GM23338 (cell line): ENCODE measurements around the gene RGS6. TPM values are rescaled to one million over a fixed set of nuclear protein-coding genes. Genes with fewer than 3 reads are reported as not detected.

Experiments used
- ATAC-seq: fragments of 200-7000 bp; cut with Tn5 transposase; 3 replicates; pipeline ENCODE4 v1.9.1; 2020
- DNase-seq: peaks from one replicate; pipeline ENCODE4 v3.0.0-alpha.2; 2015; ENCODE audit warnings: low spot score
- H2AFZ ChIP-seq: fragments of 200-600 bp; sonication (generic); 2 replicates; pipeline ENCODE4 v1.8.0; 2016; ENCODE audit warnings: antibody characterized with exemption, mild to moderate bottlenecking, moderate library complexity
- H3F3A ChIP-seq: fragments of 200-600 bp; sonication (generic); replicated peaks from 2 replicates; pipeline ENCODE4 v1.8.0; 2017; ENCODE audit warnings: antibody characterized with exemption, mixed run types, low read depth
- H3K27ac ChIP-seq: fragments of 200-600 bp; sonication (generic); 2 replicates; pipeline ENCODE4 v1.6.1; 2016; ENCODE audit warnings: low read depth
- H3K27me3 ChIP-seq: fragments of 200-600 bp; sonication (generic); 2 replicates; pipeline ENCODE4 v1.8.0; 2016; ENCODE audit warnings: mild to moderate bottlenecking, mixed run types, moderate library complexity; ENCODE audit not compliant: insufficient read depth
- H3K36me3 ChIP-seq: fragments of 200-600 bp; sonication (generic); 2 replicates; pipeline ENCODE4 v1.8.0; 2016; ENCODE audit warnings: mild to moderate bottlenecking; ENCODE audit not compliant: insufficient read depth
- H3K4me1 ChIP-seq: fragments of 200-600 bp; sonication (generic); 2 replicates; pipeline ENCODE4 v1.8.0; 2016; ENCODE audit warnings: mild to moderate bottlenecking, moderate library complexity; ENCODE audit not compliant: insufficient read depth
- H3K4me2 ChIP-seq: fragments of 200-600 bp; sonication (generic); 2 replicates; pipeline ENCODE4 v1.7.1; 2017; ENCODE audit warnings: mixed run types
- H3K4me3 ChIP-seq: fragments of 200-600 bp; sonication (generic); 2 replicates; pipeline ENCODE4 v1.6.1; 2016; ENCODE audit warnings: mixed run types
- H3K79me2 ChIP-seq: fragments of 200-600 bp; sonication (generic); replicated peaks from 2 replicates; pipeline ENCODE4 v1.8.0; 2017; ENCODE audit warnings: mild to moderate bottlenecking; ENCODE audit not compliant: insufficient read depth
- H3K9me2 ChIP-seq: fragments of 200-600 bp; sonication (generic); 2 replicates; pipeline ENCODE4 v1.8.0; 2017; ENCODE audit not compliant: insufficient read depth
- H4K20me1 ChIP-seq: fragments of 200-600 bp; sonication (generic); replicated peaks from 2 replicates; pipeline ENCODE4 v1.8.0; 2017; ENCODE audit warnings: mild to moderate bottlenecking; ENCODE audit not compliant: insufficient read depth
- H3K27ac Mint-ChIP-seq: 2 replicates; pipeline ENCODE4 v1.8.0; 2020; ENCODE audit warnings: inconsistent platforms, mild to moderate bottlenecking, moderate library complexity, mixed read lengths
- H3K27me3 Mint-ChIP-seq: 3 replicates; pipeline ENCODE4 v1.8.0; 2022; ENCODE audit warnings: low read depth, mild to moderate bottlenecking, moderate library complexity, mixed read lengths, inconsistent platforms; ENCODE audit not compliant: insufficient read depth, poor library complexity
- H3K36me3 Mint-ChIP-seq: 3 replicates; pipeline ENCODE4 v1.8.0; 2021; ENCODE audit warnings: low read depth, mild to moderate bottlenecking, inconsistent platforms, moderate library complexity, mixed read lengths
- H3K4me1 Mint-ChIP-seq: 3 replicates; pipeline ENCODE4 v1.8.0; 2020; ENCODE audit warnings: mild to moderate bottlenecking, inconsistent platforms, mixed read lengths
- H3K4me3 Mint-ChIP-seq: 3 replicates; pipeline ENCODE4 v1.8.0; 2021; ENCODE audit warnings: moderate library complexity, mild to moderate bottlenecking, inconsistent platforms, mixed read lengths
- H3K9me3 Mint-ChIP-seq: 3 replicates; pipeline ENCODE4 v1.8.0; 2020; ENCODE audit warnings: moderate library complexity, mild to moderate bottlenecking, inconsistent platforms, mixed read lengths
- CREB1 ChIP-seq: fragments of 250-450 bp; sonication (Bioruptor Pico); IDR thresholded peaks from 2 replicates; pipeline ENCODE4 v1.5.0; 2020; ENCODE audit warnings: low read depth, mild to moderate bottlenecking, moderate library complexity
- CTCF ChIP-seq, 2 experiments: fragments of 200-600 bp in 1 of 2; sonication (generic) in 1 of 2; conservative IDR thresholded peaks; 2 replicates each; pipeline versions ENCODE4 v1.5.1 to v1.6.1; 2016 to 2017; ENCODE audit warnings: antibody characterized with exemption in 2 of 2, low read depth in 2 of 2, mild to moderate bottlenecking in 2 of 2, moderate library complexity in 1 of 2
- ETS1 ChIP-seq: IDR thresholded peaks from 2 replicates; pipeline ENCODE4 v1.6.1; 2016; ENCODE audit warnings: antibody characterized with exemption
- EZH2 ChIP-seq: fragments of 200-600 bp; sonication (generic); IDR thresholded peaks from one replicate; pipeline ENCODE4 v1.8.0; 2017; ENCODE audit warnings: antibody characterized with exemption, mild to moderate bottlenecking, low read depth; ENCODE audit not compliant: unreplicated experiment
- EZH2phosphoT487 ChIP-seq: fragments of 200-600 bp; sonication (generic); IDR thresholded peaks from one replicate; pipeline ENCODE4 v1.8.1; 2018; ENCODE audit warnings: antibody characterized with exemption; ENCODE audit not compliant: unreplicated experiment
- JUNB ChIP-seq: IDR thresholded peaks from one replicate; pipeline ENCODE4 v1.6.1; 2016; ENCODE audit warnings: antibody characterized with exemption; ENCODE audit not compliant: unreplicated experiment
- NANOG ChIP-seq: IDR thresholded peaks from 2 replicates; pipeline ENCODE4 v1.6.1; 2016; ENCODE audit warnings: antibody characterized with exemption, borderline replicate concordance
- POLR2AphosphoS5 ChIP-seq: IDR thresholded peaks from 2 replicates; pipeline ENCODE4 v1.6.1; 2016; ENCODE audit warnings: antibody characterized with exemption, low read depth
- REST ChIP-seq: IDR thresholded peaks from one replicate; pipeline ENCODE4 v1.6.1; 2018; ENCODE audit warnings: antibody characterized with exemption; ENCODE audit not compliant: unreplicated experiment
- STAT1 ChIP-seq: IDR thresholded peaks from one replicate; pipeline ENCODE4 v1.6.1; 2016; ENCODE audit warnings: antibody characterized with exemption; ENCODE audit not compliant: unreplicated experiment
- ZNF114 ChIP-seq: fragments of 250-450 bp; sonication (Bioruptor Pico); IDR thresholded peaks from 2 replicates; pipeline ENCODE4 v1.5.0; 2020; ENCODE audit warnings: mild to moderate bottlenecking, moderate library complexity
- ZNF331 ChIP-seq: fragments of 250-450 bp; sonication (Bioruptor Pico); IDR thresholded peaks from 2 replicates; pipeline ENCODE4 v1.5.0; 2020; ENCODE audit warnings: low read depth, mild to moderate bottlenecking, moderate library complexity
- ZNF462 ChIP-seq: fragments of 250-450 bp; sonication (Bioruptor Pico); IDR thresholded peaks from 2 replicates; pipeline ENCODE4 v1.5.0; 2020; ENCODE audit warnings: mild to moderate bottlenecking, moderate library complexity
- polyA plus RNA-seq: library from polyadenylated mRNA; unstranded; fragments of >200 nt; fragmentation: Nextera tagmentation; extraction: Ambion mirVana; gene quantifications from 2 replicates; pipeline ENCODE4 v1.2.1, GENCODE V29; 2016
- total RNA-seq: library from RNA; depleted of rRNA; stranded (reverse); fragments of >200 nt; shearing (Covaris generic); gene quantifications from 2 replicates; pipeline ENCODE4 v1.2.3, GENCODE V29; 2014

Gene RGS6
- total and polyA plus RNA-seq, 2 experiments from 2014 or later: 0.66 to 0.83 TPM

- no peaks in the 10 kb centered on the region for H3K79me2 ChIP-seq
- H3K27ac ChIP-seq: no peak overlapping the region
- no peaks in the 10 kb centered on the region for H3K9me2 ChIP-seq
- no peaks in the 10 kb centered on the region for H3K4me1 Mint-ChIP-seq
- no peak for TF ChIP-seq CREB1
- TF ChIP-seq STAT1: no peak
- TF ChIP-seq REST: no peak
- TF ChIP-seq ETS1: no peak
- no peak for TF ChIP-seq ZNF331 (CRISPR knock-in tag)
- TF ChIP-seq EZH2: no peak
- no peak for TF ChIP-seq ZNF114 (CRISPR knock-in tag)
- TF ChIP-seq JUNB: no peak
- no peak for TF ChIP-seq NANOG
- TF ChIP-seq POLR2AphosphoS5: no peak
- TF ChIP-seq ZNF462 (CRISPR knock-in tag): no peak
- TF ChIP-seq CTCF (conservative IDR thresholded peaks at IDR 0.05; ENCODE audit: low read depth in 2 of 2): no peak
- TF ChIP-seq EZH2phosphoT487: no peak
- H3F3A ChIP-seq: no peaks in the 10 kb centered on the region
- no peak overlapping the region for H3K4me2 ChIP-seq
- no peaks in the 10 kb centered on the region for H3K36me3 ChIP-seq
- no peaks in the 10 kb centered on the region for H3K4me1 ChIP-seq
- H3K4me3 ChIP-seq: no peak overlapping the region
- H4K20me1 ChIP-seq: no peaks in the 10 kb centered on the region
- DNase-seq (no peak), ATAC-seq (no peak)
- no peak overlapping the region for H2AFZ ChIP-seq
- H3K4me3 Mint-ChIP-seq: no peak overlapping the region
- peaks cover 34% of the 10 kb centered on the region for H3K9me3 Mint-ChIP-seq
- no peaks in the 10 kb centered on the region for H3K27me3 ChIP-seq
- peaks cover 12% of the 10 kb centered on the region for H3K36me3 Mint-ChIP-seq
- peaks cover 4% of the 10 kb centered on the region for H3K27me3 Mint-ChIP-seq
- no peak overlapping the region for H3K27ac Mint-ChIP-seq
Observed at GRCh38 chr14:72466325-72466724, 534.1 kb downstream of the RGS6 start.
